HG03066 (cell line): ENCODE measurements around the gene APOD.
"Not testable (repeated sequence)": the region's sequence is repeated elsewhere in the genome, so short reads cannot be mapped to it uniquely, and the experiment has no call there.

Experiments used
- ATAC-seq: cut with Tn5 transposase; IDR thresholded peaks from one replicate; pipeline ENCODE4 v1.9.1; 2021; ENCODE audit warnings: low read depth; ENCODE audit not compliant: unreplicated experiment

Gene APOD

DNA sequence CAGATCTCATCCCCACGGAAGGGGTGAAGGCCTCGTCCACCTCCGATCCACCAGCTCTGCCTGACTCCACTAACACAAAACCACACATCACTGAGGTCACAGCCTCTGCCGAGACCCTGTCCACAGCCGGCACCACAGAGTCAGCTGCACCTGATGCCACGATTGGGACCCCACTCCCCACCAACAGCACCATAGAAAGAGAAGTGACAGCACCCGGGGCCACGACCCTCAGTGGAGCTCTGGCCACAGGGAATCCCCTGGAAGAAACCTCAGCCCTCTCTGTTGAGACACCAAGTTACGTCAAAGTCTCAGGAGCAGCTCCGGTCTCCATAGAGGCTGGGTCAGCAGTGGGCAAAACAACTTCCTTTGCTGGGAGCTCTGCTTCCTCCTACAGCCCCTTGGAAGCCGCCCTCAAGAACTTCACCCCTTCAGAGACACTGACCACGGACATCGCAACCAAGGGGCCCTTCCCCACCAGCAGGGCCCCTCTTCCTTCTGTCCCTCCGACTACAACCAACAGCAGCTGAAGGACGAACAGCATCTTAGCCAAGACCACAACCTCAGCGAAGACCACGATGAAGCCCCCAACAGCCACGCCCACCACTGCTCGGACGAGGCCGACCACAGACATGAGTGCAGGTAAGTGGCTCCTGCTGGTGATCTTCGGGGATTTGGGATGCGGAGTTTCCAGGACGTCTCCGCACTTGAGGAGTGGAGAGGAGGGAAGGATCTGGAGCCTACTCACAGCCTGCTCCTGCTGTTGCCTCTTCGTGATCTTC lies 36.0 kb upstream of the APOD start:
- not testable (repeated sequence) for ATAC-seq

DNA sequence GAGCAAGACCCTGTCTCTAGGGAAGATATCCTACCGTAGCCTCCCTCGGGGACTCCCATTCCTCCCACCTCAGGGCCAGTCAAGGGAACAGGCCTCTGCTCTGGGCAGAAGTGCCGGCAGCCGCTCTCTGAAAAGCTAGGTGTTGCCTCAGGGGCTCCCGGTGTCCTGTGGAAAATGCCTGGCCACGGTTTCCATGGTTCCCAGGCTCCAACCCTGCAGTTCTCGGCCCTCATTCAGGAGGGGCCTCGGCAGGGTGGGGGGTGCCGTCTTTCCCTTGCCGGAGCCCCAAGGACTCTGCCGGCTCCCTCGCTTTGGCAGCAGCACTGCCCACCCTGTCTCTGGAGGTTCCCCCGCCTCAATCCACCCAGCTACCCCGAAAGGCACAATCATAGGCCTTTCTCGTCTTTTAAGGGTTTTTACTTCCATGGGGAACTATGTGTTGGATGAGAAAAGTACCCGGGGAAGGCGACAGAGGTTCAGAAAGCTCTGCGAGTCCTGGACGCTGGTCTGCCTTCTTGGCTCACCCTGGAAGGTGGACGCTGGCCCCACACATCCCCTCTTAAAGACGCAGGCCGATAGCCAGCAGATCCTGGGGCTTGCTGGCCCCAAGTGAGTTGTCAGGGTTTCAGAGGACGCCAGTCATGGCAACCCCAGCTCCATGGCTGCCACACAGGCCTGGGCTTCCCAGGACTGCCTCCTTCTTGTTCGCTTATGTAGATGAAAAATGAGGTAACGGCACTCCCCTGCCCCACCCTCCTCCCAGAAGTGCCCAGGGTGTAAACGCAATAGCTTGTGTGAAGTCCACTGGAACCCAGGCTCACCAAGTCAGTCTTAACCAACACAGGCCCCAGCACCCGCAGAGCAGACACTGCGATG lies 34.3 kb upstream of the APOD start:
- not testable (repeated sequence) for ATAC-seq

DNA sequence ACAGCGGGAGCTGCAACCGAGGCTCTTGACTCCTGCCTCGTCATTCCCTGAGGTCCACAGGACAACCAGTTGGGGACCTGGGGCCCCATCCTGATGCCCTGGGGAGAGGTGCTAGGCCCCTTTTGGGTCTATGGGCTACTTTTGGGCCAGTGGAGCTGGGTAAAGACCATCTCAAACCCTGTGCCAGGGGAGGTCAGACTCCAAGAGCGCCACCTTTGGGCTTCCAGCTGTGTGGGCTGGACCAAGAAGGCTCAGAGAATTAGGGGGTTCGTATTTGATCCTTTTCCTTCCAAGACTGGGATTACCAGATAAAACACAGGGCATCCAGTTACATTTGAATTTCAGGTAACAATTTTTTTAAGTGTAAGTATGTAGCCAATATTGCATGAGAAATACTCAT lies 33.4 kb upstream of the APOD start:
- not testable (repeated sequence) for ATAC-seq

DNA sequence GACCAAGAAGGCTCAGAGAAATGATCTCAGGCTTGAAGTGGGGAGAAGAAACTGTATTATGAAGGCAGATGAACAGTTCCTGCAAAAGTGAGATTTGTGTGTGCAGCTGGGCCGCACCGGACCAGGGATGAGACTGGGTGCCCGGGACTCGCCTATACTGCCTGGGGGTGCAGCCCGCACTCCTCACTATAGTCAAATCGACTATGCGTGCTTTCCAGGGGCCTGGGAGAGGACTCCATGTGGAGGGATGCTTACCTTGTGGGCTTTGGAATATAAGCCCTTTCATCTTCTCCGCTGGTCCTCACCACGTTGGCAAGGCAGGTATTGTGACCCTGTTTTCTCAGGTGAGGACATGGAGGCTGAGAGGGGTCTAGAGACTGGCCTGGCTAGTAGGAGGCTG lies 32.9 kb upstream of the APOD start:
- no peak for ATAC-seq

DNA sequence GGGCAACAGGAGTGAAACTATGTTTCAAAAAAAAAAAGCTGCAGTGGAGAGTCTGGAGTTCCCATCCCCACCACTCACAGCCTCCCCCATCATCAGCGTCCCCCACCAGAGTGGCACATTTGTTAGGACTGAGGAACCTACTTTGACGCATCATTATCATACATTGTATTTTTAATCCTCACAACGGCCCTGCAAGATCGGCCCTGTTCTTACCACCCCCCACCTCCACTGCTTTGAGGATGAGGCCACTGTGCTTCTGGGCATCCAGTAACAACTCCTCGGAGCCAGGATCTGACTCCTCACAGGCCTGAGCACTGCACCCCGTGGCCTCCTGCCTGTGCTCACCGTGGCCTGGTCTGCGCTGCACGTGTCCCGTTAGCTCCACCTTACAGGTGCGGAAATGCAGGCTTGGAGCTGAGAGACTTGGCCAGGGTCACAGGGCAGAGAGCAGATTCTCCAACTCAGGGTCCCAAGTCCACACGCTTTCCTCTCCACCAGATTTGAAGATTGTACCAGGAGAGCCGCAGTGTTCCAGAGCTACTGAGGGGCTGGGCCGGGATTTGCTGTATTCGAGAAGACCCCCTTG lies 32.3 kb upstream of the APOD start:
- ATAC-seq = not testable (repeated sequence)

DNA sequence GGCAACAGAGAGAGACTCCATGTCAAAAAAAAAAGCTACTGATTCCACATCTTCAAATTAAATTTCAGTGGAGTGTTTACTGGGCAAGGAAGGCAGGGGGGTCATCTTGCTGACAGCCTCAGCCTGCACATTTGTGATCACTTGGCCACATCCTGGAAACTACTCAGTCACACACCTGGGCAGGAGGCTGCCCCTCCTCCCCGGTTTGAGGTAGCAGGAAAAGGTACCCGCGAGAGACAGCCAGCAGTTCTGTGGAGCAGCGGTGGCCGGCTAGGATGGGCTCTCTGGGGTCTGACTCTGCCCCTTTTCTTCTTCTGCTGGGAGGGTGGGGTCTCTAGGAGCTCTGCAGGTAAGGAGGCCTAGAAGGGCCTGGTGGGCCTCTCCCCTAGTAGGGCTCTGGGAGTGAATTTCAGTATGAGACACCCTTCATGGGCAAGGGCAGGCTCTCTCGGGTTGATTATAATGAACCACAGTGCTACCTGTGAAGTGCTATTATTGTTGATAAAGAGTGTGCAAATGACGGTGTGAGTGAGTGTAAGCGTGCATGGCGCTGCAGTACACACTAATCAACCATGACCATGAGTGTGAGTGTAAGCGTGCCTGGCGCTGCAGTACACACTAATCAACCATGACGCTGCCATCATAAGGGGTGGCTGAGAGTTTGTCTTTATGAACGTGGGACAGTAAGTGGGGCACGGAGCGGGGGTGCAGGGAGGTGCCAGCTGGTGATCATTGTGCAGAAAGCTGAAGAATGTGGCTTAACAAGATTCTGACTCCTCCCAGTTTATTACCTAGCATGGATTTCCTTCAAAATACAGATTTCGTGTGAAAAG lies 31.1 kb upstream of the APOD start:
- ATAC-seq = not testable (repeated sequence)

DNA sequence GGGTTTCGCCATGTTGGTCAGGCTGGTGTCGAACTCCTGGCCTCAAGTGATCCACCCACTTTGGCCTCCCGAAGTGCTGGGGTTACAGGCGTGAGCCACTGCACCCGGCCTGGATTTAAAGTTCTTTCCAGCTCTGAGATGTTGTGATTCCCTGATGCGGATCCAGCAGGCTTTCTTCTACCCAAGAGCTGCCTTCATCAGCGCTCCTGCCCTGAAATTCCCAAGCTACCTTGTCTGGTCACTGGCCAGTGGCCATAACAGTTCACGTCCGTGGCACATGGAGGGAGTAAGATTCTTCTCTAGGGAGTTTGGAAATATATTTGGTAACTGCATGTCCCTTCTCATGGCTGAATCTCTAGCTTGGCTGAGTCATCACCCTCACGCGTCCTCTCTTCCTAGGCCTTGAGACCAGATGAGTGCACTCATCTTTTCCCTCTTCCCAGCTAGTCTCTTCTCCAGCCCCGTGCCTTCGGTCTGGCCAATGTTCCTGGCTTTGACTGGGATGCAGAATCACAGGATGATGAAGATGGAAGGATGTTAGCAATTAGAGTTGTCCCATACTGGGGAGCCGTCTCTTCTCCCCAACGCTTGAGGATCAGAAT lies 29.8 kb upstream of the APOD start:
- ATAC-seq = no peak

DNA sequence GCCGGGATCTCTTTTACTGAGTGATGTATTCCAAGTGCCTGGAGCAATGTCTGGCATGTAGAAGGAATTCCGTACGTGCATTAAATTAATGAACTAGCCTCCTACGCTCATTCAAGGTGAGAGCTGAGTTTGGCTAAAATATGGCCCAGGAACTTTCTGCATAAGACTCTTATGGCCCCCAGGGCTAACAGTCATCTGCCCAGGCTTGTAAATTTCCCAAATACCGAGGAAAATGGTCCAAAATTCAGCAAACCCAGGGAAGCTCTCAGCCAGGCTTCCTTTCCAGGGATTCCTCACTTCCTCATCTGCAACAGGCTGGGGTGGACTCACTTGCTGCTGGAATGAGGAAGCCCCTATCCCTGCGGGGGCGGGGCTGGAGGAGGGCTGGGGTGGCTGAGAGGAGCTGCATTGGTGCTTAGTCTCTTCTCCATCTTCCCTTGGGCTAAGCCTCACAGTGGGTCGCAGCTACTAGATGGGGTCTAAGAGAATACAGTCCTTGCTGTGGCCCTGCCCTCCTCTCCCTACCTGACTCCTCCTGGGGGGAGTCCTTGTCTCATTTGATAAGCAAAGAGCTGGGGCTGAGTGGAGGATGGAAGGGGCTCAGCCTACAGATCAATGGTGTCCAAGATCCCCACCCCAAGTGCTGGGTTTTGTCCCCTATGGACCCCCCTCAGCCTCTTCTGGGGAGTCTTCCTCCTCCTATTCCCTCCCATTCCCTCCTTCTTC lies 28.5 kb upstream of the APOD start:
- no peak for ATAC-seq

DNA sequence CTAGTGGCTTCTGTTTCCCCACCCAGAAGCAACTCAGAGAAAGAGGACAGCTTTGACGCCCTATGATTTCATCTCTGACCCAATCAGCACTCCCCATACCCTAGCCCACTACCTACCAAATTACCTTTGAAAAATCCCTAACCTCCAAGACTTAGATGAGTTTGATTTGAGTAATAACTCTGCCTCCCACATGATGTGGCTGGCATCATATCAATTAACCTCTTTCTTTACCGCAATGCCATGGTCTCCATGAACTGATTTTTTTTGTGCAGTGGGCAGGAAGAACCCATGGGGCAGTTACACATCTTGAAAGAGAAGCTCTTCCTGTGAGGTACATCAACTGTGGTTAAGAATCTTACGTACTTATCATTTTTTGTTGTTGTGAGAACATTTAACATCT lies 25.5 kb upstream of the APOD start:
- no peak for ATAC-seq

DNA sequence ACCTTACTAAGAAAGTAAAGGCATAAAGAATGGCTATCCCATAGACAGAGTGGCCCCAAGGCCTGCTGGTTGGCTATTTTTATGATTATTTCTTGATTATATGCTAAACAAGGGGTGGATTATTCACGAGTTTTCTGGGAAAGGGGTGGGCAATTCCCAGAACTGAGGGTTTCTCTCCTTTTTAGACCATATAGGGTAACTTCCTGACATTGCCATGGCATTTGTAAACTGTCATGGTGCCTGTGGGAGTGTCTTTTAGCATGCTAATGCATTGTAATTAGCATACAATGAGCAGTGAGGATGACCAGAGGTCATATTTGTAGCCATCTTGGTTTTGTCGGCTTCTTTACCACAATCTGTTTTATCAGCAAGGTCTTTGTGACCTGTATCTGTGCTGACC lies 18.0 kb upstream of the APOD start:
- ATAC-seq = not testable (repeated sequence)

DNA sequence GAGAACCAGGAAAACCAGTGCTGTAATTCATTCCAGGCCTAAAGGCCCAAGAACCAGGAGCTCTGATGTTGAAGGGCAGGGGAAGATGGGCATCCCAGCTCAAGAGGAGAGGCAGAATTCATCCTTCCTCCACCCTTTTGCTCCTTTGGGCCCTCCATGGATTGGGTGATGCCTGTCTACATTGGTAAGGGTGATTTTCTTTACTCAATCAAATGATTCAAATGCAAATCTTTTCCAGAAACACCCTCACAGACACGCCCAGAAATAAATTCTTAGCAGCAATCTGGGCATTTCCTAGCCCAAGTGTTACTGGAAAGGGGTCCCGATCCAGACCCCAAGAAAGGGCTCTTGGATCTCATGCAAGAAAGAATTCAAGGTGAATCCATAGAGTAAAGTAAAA lies 17.6 kb upstream of the APOD start:
- ATAC-seq = no peak

DNA sequence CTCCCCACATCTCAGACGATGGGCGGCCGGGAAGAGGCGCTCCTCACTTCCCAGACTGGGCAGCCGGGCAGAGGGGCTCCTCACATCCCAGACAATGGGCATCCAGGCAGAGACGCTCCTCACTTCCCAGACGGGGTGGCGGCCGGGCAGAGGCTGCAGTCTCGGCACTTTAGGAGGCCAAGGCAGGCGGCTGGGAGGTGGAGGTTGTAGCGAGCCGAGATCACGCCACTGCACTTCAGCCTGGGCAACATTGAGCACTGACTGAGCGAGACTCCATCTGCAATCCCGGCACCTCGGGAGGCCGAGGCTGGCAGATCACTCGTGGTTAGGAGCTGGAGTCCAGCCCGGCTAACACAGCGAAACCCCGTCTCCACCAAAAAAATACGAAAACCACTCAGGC lies 16.2 kb upstream of the APOD start:
- ATAC-seq = not testable (repeated sequence)

DNA sequence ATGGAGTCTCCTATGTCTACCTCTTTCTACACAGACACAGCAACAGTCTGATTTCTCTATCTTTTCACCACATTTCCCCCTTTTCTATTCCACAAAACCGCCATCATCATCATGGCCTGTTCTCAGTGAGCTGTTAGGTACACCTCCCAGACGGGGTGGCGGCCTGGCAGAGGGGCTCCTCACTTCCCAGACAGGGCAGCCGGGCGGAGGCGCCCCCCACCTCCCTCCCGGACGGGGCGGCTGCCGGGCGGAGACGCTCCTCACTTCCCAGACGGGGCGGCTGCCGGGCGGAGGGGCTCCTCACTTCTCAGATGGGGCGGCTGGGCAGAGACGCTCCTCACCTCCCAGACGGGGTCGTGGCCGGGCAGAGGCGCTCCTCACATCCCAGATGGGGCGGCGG lies 15.8 kb upstream of the APOD start:
- not testable (repeated sequence) for ATAC-seq

DNA sequence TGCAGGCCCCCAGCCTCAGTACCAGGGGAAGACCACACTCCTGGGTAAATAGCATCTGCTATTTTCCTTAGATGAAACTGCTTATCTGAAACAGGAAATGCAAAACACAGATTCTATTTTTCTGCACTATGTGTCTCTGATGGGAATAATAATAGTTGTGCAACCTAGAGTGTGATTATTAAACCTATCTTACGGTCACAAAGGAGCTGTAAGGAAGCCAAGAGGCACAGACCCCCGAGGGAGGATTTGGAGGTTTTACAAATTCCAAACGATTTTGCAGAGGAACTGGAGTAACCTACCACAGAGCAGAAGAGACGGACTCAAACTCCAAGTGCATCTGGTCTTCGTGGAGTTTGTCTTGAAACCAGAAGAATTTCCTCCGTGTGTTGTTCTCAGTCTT lies 14.1 kb upstream of the APOD start:
- ATAC-seq = no peak

DNA sequence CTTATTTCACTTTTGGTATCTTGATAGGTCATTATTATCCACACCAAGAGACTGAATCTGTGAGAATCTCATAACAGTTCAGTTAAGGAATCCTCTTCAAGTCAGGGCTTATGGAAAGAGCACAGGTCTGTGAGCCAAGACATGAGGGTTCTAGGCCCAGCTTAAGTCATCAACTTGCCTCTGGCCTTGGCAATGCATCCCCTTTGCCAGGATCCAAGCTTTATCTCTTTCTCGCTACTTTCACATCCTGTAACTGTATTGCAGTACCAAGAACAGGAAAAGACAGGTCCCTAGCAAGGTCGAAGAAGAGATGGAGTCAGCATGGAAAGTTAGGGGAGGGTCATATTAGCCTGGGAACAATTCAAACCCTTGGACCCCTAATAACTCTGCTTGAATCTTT lies 13.5 kb upstream of the APOD start:
- ATAC-seq = no peak

DNA sequence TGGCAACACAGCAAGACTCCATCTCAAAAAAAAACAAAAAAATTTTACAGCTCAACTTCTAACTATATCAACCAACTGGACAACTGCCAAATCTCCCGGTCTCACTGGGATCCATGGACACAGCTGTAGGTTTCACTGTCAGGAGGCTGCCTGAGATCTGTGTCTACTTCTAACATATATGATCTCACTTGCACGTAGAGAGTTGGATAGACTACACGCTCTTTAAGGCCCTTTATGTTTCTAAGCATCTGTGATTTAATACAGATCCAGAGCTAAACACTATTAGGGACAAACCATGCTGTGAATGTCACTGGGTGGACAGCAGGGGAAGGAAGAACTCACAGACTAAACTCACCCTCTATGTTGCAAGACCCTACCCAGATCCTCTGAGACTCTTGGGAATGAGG lies 13.0 kb upstream of the APOD start:
- ATAC-seq = no peak

DNA sequence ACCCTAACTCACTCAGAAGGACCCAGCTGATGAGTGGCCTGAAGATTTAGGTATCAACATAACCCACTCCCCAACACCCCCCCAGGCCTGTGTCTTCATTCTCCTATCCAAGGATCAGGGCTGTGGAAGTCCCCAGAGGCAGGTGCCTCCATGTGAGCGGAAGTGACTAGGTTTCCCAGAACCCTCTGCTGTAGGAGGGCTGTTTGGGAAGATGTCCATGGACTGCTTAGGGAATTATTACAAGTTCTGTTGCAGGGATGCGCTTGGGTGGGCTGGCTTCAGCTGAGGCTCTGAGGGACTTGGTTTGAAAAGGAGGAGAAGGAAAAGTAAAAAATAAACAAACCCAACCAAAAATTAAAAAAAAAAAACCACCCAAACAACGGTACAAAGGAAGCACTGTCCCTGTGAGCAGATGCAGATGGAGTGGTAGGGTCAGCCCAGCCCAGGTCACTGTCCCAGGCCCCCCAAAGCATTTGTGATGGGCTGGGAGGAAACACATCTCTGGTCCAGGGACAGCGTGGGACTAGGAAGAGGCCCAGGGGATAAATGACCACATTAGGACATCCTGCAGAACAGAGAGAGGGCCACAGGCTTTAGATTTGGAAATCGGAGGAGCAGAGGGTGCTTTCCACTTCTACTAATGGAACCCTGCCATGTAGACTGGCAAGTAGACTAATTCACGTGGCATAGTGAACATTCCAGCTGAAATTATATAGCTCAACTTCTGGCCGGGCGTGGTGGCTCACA lies 12.2 kb upstream of the APOD start:
- no peak for ATAC-seq

DNA sequence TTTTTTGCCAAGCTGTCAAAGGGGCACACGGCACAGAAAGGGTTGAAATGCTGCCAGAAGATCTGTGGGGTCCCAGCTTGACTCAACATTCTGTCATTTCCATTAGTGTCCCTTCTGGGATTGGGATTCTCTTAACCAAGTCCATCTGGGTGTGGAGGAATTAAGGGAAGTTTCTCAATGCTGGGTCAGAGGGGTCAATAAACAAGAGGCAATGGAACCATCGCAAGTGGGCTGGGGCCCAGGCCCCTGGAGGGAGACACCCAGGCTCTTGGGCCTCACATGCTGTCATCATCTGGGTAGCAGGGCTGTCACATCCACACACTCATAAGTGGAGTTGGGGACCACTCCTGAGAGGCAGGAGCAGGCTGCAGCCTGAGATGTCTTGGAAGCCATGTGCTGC lies 8.1 kb upstream of the APOD start:
- ATAC-seq = no peak

DNA sequence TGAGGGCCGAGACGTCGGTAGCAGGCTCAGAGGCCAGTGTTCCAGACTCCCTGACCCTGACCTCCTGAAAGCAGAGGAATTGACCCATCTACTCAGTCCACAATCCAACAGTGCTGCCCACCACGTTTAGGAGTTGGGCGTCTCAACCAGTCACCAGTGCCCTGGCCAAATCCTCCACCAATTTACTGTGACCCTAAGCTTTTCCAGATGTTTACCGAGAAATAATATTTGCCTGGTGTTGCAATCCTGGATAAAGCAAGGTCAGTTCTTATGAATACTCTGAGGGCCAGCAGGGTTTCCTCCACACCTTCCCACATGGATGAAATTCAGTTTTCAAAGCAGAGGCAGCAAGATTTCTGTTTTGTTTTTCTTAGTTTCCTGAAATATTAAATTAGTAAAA lies 7.5 kb upstream of the APOD start:
- no peak for ATAC-seq
